GM21526 (cell line): ENCODE measurements around the gene SPEM2.

ENCODE experiments used
- ATAC-seq: cut with Tn5 transposase; IDR thresholded peaks from one replicate; pipeline ENCODE4 v1.9.1; 2021; ENCODE audit warnings: moderate library complexity; ENCODE audit not compliant: unreplicated experiment, low FRiP score

The SPEM2 gene

DNA sequence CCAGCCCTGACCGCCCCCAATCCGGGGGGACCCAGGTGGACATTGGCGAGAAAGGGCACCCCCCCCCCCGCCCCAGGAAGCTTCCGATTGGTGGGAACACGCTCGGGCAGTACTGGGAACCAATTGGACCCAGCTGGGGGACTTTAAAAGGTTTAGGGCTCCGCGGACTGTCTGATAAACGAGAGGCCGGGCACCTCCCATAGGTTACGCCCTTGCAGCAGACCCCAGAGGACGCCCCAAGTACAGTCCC is 21.8 kb upstream of the SPEM2 start:
- ATAC-seq = peak; percentile 17

DNA sequence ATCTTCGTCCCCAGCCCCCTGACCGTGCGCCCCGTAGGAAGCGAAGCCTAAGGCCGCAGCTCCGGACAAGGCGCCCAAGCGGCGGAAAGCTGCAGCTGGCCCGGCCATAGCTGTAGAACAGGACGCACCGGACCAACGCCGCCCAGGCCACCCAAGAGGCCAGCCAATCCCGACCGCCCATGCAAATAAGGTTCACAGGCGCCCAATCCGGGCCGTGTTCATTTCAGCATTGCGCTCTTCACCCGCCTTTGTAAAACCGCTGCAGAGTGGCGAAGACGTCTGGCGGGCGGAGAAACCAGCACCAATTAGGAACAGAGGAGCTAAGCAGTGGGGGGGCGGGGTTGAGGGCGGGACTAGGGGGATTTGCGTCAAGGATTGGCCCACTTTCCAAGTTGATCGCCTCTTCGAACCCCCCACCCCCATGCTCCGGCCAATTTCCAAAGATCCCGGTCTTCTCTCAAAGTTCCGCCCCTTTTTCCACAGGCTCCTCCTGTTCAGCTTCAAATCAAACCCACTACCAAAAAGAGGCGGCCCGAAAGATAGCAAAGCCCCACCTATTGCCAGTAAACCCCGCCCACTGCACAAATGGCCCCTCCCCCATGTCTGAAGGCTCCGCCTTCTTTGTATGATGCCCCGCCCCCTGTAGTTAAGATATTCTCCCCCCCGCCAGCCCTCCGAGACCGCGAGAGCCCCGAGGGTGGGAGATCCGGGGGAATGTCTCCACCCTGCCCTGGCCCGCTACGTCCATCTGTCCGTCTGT is 21.3 kb upstream of the SPEM2 start, which contains the start of gene TMEM256:
Gene TMEM256, minus strand, starts transcription at position 121 of the 760 bp plus-strand sequence. Its CDS starts 13 bp downstream, at position 108.
- peak; percentile 85 for ATAC-seq

DNA sequence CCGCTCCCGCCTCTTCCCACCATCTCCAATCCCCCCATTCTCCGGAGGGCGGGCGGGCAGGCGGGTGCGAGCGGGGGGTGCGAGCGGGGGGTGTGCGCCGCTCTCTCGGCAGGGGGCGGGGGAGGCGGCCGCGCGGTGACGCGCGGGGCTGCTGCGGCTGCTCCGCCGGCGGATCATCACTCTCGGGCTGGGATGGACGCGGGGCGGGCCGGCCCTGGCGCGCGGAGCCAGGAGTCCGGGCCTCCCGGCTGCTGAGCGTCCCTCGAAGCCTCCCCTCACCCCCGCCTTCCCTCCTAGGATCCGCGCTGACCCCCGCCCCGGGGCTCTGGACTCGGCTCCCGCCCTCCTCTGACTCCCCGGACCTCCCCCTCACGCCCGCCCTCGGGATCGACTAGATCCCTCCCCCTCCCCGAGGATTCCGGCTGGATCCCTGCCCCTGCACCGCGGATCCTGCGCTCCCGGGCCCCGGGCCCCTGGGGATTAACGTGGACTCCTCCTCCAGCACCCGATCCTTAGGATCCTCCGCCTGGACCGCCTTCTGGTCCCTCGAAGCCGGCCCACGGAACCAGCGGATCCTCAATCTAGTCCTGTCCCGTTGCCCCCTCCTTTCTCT is 20.6 kb upstream of the SPEM2 start:
- peak; percentile 18 for ATAC-seq

DNA sequence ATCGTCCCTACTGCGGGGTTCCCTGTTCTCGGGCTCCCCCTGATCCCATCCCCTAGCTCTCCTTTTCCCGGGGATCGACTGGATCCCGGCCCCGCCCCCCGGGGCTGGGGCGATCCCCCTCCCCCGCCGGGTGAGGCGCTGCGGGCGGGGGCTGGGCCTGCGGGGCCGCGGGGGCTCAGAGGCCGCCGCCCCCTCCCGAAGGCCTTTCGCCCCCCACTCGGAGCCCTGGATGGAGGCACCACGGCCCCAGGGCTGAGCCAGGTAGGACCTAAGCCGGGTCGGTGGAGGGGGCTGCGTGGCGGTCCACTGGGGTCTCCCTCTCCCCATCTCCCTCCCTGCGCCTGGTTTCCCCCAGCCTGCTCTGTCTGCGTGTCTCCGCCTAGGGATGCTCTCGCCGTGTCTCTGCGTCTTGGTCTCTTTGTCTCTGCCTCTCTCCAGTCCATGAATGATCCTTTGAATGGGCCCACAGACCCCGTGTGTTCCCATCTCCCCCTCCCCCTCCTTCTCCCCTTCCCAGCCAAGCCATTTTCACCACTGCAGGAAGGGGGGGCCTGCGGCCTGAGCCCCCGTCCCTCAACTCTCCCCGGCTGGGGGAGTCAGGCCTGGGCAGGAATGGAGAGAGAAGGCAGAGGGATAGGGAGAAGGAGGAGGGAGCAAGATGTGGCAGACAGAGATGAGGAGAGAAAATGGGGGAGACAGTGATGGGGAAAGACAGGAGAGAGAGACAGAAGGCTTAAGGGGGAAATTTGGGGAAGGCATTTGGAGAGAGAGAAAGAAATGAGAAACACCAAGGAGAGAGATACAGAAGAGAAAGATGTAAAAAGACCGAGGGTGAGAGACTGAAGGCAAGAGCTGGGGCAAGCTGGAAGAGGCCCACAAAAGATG is 19.8 kb upstream of the SPEM2 start:
- no peak for ATAC-seq

DNA sequence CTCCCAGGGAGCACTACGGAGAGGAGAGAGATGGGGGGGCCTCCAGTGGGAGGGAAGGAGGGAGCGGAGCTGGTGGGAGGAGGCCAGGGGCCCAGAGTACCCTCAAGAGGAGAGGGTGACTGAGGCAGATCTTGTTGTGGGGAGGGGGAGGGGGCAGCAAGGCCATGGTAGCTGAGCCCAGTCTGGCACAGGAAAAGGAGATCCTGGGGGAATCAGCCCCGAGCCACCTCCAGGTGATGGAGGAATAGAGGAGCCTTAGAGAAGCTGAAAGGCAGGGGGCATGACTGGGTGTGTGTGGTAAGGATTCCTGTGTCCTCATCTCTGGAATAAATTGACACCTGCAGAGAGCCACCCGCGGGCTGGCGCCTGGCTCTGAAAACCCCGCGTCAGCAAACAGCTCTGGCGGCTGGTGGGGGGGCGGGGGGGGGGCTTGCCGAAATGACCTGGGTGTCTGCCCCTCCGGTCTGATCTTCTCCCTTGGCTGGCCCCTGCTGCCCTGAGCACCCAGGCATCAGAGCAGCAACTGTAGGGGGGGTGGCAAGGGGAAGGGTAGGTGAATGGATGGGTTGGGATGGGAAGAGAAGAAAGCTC is 19.1 kb upstream of the SPEM2 start:
- ATAC-seq = no peak

DNA sequence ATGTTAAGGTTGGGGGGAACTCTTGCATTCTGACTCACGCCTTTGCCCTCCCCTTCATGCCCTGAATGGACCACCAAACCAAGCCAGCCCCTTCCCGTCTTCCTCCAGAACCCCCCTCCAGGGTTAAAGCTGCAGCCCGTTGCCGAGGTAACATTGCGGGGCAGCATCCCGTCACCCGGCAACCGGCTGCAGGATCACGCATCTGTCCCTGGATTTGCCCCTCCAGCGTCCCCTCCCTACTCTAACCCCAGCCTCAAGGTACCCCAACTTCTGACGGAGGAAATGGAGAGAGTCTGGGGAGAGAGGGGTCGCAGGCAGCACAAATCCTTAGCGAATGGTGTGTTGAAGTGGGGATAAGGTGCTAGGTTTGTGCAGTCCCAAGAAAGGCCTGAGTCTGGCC is 18.3 kb upstream of the SPEM2 start:
- no peak for ATAC-seq

DNA sequence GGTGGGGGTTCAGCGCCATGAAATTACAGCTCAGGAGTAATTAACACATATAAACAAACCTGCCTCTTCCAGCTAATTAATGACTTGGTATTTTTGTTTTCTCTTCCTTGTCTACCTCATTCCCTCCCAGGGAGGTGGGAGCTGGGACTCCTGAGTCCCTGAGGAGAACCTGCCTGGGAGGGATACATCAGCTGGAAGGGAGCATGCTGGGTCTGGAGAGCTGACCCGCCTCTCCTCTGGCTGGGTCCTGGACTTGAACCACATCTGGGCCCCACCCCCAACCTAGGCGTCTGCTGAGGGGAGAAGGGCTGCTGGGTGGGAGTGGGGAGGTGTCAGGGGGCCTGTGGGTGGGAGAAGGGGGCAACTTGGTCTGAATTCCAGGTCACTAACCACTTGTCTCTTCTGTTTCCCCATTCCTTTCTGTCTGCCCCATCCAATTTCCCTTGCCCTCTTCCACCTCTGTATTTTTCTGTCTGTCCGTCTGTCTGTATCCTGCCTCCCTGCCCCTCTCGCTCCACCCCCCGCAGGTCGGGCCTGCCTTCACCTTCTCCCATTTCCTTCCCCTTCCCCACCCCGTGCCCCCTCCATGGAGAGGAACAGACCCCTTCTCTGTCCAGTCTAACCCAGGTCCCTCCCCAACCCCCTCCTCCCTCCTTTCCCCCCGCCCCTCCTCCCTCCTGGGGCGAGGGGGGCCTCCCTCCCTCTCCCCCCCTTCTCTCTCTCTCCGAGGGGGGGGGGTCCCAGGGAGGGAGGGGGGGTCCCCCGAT is 17.7 kb upstream of the SPEM2 start, which contains the start of gene NLGN2:
Gene NLGN2, plus strand, starts transcription at position 361 of the 767 bp plus-strand sequence. CDS start 411 bp downstream, outside the sequence.
- ATAC-seq = no peak

DNA sequence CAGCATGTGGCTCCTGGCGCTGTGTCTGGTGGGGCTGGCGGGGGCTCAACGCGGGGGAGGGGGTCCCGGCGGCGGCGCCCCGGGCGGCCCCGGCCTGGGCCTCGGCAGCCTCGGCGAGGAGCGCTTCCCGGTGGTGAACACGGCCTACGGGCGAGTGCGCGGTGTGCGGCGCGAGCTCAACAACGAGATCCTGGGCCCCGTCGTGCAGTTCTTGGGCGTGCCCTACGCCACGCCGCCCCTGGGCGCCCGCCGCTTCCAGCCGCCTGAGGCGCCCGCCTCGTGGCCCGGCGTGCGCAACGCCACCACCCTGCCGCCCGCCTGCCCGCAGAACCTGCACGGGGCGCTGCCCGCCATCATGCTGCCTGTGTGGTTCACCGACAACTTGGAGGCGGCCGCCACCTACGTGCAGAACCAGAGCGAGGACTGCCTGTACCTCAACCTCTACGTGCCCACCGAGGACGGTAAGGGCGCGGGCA is 17.1 kb upstream of the SPEM2 start:
- ATAC-seq = no peak

DNA sequence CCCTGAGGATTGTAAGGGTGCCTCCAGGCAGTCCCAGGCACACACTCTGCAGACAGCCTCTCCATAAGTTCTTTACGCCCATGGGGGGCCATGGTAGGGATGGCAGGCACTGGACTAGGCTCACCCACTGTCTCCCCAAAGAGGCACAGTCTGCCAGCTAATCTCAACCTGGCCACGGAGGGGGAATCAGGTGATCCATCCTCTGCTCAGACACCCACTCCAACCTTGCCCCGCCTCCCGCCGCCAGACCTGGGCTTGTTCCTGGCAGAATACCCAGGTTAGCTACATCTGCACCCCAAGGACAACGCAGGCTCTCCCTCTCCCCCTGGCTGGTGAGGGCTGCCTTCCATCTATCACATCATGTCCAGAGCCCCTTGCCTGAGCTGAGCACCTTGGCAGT is 16.6 kb upstream of the SPEM2 start:
- no peak for ATAC-seq

DNA sequence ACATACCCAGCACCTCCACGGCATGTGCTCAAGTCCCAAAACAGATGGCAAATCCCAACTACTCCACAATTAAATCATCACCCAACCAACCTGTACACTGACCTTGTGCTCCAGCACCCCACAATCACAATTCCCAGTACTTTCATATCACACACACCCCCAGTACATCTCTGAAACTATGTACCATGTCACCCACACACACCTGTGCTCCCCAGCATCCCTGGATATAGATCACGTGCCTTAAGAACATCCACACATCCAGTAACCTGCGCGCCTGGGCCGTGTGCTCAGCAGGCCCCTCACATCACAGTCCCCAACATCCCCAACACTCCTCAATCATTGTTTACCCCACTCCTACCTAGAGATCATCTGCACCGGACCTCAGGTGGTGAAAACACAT is 15.7 kb upstream of the SPEM2 start:
- ATAC-seq = no peak

DNA sequence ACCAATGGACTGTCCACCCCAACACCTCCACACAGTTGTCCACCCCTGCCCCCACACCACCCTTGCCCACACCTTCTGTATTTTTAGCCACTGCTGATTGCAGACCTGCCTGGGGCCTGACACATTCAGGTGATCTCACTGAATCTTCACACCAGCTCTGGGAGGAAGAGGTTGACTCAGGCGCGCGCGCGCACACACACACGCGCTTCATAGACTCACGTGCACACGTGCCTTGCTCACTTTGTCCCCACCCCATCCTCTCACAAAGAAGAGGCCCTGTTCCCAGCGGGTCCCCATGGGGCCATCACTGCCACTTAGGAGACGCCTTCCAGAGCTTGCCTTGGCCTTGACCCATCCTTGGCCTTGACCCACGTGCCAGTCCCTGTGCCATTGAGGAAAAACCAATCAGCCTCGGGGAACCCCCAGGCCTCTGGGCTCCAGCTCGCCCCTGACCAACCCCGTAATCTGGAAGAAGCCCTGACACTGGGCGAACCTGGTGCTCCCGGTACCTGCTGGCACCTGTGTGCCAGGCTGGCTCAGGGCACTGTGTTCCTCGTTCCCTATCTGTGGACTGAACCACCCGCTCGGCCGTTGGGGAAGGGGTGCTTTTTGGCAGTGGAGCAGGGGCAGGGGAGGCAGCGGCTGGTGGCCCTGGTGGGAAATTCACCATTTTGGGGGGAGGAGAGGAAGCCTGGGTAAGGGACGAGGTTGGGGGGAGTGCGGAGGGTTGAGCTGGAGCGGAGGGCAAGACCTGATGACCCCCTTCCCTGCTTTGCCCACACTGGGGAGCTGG is 14.6 kb upstream of the SPEM2 start:
- ATAC-seq = no peak

DNA sequence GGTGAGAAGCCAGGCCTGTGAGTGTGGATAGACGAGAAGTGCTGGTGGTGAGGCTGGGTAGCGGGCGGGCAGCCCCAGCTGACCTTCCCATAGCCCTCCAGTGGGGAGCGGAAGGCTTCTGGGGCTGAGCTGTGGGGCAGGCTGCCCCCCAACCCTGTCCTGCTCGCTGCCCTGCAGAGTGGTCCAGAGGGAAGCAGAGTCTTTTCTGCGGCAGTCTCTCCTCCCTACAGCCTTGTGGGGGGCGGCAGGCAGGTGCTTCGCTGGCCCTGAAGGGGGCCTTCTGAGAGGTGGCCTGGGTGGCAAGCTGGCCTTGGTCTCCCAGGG is 14.0 kb upstream of the SPEM2 start:
- ATAC-seq = no peak

DNA sequence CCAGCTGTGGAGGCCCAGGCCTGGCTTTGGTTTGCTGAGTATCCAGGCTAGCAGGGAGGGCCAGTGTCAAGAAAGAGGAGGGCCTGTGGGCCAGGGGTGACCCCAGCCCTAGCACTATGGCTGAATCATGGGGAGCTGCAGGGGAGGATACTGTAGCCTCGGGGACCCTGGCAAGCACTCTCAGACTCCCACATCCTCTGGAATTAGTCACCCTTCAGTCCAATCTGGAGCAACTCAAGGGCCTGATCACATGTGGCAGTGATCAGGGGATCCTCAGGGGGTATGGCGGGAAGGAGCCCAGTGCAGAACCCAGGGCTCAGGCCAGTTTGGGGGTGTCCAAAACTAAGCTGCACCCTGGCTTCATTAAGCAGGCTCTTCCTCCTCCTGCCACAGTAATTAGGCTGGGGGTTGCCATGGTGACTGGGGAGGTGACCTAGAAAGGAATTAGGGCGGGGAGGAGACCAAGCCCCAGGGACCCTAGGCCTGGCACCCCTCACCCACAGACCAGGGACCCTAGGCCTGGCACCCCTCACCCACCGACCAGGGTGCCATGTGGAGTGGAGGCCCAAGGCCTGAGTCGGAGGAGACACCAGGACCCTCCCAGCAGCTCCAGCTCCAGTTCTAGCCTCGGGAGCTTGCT is 11.9 kb upstream of the SPEM2 start:
- ATAC-seq = no peak

DNA sequence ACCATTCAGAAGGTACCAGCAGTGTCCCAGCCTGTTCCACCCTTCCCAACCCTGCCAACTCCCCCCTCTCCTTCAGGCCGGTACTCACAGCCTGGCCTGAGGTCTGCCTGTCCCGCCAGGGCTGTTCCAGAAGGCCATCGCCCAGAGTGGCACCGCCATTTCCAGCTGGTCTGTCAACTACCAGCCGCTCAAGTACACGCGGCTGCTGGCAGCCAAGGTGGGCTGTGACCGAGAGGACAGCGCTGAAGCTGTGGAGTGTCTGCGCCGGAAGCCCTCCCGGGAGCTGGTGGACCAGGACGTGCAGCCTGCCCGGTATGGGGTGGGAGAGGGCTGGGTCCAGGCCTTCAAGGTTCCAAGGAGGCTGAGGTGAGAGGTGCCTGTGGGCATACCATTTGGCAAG is 10.6 kb upstream of the SPEM2 start:
- no peak for ATAC-seq

DNA sequence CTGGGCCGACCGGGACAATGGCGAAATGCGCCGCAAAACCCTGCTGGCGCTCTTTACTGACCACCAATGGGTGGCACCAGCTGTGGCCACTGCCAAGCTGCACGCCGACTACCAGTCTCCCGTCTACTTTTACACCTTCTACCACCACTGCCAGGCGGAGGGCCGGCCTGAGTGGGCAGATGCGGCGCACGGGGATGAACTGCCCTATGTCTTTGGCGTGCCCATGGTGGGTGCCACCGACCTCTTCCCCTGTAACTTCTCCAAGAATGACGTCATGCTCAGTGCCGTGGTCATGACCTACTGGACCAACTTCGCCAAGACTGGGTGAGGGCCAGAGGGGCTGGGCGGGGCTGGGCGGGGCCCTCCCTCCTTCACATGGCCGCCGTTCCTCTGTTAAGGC is 9.6 kb upstream of the SPEM2 start:
- ATAC-seq = no peak

DNA sequence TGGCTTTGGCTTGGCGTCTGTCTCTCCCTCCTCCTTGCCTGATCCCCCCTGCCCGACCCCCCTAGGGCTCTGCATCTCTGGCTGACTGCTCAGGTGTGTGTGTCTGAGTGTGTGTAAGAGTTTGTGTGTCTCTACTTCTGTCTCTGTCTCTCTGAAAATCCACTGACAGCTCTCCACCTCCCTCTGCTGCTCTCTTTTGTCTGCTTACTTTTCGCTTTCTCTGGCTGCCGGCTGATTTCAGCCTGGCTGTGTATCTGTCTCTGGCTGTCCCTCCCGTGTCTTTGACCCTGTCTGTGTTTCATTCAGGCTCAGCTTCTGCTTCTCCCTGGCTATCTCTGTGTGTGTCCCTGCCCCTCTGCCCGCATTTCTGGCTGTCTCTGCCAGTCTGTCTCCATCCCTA is 9.1 kb upstream of the SPEM2 start:
- no peak for ATAC-seq

DNA sequence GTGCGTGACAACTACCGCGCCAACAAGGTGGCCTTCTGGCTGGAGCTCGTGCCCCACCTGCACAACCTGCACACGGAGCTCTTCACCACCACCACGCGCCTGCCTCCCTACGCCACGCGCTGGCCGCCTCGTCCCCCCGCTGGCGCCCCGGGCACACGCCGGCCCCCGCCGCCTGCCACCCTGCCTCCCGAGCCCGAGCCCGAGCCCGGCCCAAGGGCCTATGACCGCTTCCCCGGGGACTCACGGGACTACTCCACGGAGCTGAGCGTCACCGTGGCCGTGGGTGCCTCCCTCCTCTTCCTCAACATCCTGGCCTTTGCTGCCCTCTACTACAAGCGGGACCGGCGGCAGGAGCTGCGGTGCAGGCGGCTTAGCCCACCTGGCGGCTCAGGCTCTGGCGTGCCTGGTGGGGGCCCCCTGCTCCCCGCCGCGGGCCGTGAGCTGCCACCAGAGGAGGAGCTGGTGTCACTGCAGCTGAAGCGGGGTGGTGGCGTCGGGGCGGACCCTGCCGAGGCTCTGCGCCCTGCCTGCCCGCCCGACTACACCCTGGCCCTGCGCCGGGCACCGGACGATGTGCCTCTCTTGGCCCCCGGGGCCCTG is 8.3 kb upstream of the SPEM2 start:
- ATAC-seq = no peak

DNA sequence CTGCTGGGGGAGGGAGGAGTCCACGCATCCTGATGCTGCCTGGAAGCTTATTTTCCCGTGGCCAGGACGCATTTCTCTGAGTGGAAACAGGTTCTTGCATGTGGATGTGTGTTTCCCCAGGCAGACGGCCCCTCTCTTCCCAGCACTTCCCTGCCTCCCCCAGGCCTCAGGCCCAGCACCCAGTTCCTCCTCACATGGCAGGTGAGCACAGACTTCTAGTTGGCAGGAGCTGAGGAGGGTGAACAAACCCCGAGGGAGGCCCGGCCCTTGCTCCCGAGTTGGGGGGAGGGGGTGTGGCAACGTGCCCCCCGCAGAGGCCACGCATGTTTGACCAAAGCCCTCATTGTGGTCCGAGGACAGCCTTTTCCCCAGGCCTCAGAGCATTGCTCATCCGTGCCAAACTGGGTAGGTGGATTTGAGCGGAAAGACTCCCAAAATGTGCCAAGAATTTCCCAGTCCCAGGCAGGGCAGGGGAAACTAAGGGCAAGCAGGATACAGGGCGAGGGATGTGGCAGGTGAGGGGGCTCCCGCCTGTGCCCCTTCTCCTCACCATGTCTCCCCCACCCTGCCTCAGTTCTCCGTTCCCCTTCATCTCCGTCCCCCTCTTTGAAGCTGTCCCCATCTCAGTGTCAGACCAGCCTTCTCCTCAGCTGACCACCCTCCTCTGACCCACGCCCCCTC is 6.8 kb upstream of the SPEM2 start:
- no peak for ATAC-seq
